GM18873 (cell line): Measurements from ENCODE around the gene NUAK2.

Source experiments
- ATAC-seq: cut with Tn5 transposase; IDR thresholded peaks from one replicate; pipeline ENCODE4 v1.9.1; 2021; ENCODE audit warnings: mild to moderate bottlenecking, moderate library complexity, moderate number of reproducible peaks; ENCODE audit not compliant: unreplicated experiment, low FRiP score

The NUAK2 gene

GRCh38 chr1:205348554-205349487 lies 27.3 kb upstream of the NUAK2 start:
- ATAC-seq, result no peak

- ATAC-seq, result no peak
These were observed 25.5 kb upstream of the NUAK2 start for GRCh38 chr1:205346956-205347574.

GRCh38 chr1:205345761-205346160 lies 24.2 kb upstream of the NUAK2 start:
- ATAC-seq, result no peak

DNA sequence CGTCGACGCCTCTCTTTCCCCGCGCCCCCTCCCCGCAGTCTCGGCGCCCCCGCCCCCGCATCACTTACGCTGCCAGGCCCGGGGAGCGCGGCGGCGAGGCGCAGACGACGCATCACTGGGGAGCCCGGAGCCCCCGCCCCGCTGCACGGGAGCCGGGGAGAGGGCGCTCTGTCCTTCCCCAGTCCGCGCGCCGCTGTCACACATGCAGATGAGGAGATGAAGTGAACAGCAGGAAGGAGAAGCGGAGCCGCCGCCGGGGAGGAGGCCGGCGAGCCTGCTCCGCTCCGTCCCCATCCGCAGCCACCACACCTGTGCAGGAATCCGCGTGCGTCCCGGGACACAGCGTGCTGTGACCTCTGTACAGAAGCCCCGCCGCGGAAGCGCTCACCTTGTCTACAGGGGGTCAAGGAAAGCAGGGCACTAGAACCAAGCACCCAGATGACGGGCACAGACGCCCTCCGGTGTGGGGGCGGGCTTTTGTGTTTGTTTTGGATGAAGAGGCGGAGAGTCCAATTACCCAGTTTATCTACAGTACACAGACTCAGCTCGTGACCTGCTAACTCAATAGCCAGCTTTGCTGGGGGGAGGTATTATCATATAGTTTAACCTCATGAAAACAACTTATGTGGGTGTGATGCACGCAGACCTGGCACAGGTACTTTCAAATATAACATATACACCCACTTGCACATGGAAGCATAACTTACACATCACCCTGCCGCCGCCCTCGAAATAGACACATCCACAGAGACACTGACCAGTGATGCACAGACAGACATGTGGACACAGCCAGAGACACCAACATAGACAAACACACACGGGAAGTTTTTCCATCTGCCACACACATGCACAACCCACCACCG lies 22.8 kb upstream of the NUAK2 start:
- no peak for ATAC-seq

GRCh38 chr1:205343431-205344065 lies 22.0 kb upstream of the NUAK2 start:
- ATAC-seq, result no peak

DNA sequence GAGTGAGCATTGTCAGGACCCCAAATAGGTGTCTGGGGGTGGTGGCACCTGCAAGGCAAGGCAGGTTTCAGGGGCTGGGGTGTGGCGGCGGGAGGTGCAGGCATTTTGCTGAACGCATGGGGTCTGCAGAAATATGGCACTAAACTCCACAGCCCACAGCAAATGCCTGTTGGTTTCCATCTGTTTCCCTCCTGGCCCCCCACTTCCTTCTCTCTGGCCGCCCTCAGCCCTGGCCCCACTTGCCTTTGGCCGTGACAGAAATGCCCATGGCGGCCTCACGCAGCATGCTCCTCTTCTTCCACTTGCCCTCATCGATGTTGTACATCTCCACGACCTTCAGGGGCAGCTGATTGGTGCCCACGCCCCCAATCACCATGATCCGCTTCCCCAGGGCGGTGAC lies 21.4 kb upstream of the NUAK2 start:
- no peak for ATAC-seq

- ATAC-seq, result no peak
These were observed 19.1 kb upstream of the NUAK2 start for GRCh38 chr1:205340676-205341075.

DNA sequence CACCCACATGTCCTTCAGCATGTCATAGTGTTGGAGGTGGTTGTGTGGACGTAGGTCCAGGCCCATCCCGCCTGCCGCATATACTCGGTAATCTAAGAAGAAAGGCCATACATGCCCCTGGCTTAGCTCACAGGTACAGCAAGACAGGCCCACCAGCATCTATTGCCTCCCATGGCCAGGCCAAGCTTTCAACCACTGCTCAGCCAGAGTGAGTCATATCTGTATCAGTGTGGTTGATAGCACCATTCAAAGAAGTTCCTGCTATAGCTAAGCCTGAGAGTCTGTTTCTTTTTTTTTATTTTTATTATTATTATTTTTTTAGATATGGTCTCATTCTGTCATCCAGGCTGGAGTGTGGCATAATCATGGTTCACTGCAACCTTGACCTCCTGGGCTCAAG lies 18.2 kb upstream of the NUAK2 start:
- ATAC-seq, result no peak

DNA sequence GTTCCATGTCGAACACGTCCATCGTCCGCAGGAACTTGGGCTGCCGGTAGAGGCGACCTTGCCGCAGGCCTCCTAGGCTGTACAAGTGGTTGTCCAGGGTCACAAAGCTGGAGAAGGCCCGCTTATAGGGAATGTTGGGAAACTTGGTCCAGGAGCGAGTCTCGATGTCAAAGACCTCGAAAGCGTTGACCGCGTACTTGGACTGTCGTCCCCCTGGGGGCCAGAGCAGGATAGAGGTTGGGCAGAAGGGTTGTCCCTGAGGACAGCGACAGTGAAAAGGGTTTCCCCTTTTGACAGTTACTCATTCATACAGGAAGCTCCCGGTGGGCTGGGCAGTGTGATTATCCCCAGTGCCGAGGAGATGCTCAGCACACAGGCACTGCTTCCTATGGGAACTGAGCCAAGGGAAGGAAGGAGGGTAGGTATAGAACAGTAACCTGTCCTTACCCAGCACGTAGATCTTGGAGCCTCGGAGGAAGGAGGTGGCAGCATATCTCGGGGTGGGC lies 17.7 kb upstream of the NUAK2 start:
- no peak for ATAC-seq

- ATAC-seq, result no peak
These were observed 16.5 kb upstream of the NUAK2 start for GRCh38 chr1:205338011-205338410.

DNA sequence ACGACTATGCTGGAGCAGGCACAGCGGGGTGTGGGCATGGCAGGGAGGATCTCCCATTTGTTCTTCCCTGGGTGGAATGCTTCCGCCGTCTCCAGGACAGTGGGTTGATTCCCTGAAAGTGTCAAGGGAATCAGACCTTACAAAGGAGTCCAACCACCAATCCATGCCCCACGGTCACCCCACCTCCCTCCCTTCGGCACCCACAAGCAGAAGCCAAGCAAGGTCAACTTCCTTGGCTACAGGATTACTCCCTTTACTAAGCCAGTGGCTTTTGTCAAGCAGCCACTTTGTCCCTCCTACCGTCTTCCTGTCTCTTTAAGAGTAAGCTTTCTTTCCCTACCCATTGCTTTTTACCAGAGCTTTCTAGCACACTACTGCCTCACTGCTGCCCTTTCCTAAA lies 15.9 kb upstream of the NUAK2 start:
- ATAC-seq, result no peak

DNA sequence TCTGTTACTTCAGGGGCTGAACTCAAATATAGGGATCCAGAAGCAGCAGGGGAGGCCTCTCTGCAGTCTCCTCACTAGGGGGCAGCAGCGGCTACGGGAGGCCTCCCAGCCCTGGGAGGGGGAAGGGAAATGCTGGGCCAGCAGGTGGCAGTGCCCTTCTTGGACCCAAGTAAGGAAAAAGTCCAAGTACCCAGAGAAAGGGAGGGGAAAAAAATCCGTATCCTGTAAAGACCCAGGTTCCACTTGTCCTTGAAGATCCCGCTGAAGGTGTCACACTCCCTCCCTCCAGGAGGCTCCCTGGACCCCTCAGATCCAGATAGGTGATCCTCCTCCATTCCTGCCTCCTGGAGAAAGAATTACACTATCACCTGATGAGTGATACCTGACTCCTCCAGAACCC lies 14.1 kb upstream of the NUAK2 start:
- ATAC-seq, result no peak

DNA sequence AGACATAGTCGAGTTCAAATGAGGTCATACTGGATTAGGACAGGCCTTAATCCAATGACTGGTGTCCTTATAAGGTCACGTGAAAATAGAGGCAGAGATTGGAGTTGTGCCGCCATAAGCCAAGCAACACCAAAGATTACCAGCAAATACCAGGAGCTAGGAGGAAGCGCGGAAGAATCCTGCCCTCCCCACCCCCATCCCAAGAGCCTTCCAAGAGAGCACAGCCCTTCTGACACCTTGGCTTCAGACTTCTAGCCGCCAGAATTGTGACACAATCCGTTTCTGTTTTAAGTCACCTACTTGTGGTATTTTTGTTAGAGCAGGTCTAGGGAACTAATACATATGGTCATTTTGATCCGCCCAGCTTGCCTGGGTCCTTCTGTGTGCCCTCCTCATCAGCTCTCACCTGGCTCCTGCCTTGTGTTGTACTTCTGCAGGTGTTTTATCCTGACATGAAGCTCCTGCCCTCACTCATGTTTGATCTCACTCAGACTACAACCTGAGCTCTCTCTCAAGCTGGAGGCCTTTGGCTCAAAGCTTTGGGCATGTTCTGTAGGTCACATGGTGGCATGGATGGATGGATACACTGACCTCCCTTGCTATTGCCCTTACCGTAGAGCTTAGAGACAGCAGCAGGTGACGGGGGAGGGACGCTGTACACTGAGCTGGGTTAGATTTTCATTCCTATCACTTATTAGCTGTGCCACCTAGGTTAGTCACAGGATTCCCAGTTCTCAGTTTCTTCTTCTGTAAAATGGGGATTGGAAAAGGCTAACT lies 10.7 kb upstream of the NUAK2 start:
- no peak for ATAC-seq

GRCh38 chr1:205330150-205330549 lies 8.6 kb upstream of the NUAK2 start:
- no peak for ATAC-seq

DNA sequence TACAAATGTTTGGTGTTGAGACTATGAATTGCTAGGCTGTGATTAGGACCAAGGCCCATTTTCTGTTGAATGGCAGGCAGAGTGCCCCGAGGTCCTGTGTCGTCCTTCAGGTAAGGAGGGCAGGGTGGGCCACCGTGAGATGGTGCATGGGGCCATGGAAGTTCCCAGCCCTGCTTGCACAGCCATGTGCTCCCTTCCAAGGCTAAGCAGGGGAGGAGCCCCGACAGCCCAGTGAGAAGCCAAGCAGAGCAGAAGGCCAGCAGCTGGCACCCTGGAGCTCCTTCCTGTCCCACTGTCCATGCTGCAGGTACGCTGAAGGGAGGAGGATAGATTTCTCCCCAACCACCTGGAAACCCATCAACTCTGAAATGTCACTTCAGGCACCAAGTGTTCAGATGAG lies 8.2 kb upstream of the NUAK2 start:
- no peak for ATAC-seq

GRCh38 chr1:205328476-205328875 lies 6.9 kb upstream of the NUAK2 start:
- ATAC-seq, result no peak

- no peak for ATAC-seq
These were observed 5.4 kb upstream of the NUAK2 start for GRCh38 chr1:205326812-205327466.

DNA sequence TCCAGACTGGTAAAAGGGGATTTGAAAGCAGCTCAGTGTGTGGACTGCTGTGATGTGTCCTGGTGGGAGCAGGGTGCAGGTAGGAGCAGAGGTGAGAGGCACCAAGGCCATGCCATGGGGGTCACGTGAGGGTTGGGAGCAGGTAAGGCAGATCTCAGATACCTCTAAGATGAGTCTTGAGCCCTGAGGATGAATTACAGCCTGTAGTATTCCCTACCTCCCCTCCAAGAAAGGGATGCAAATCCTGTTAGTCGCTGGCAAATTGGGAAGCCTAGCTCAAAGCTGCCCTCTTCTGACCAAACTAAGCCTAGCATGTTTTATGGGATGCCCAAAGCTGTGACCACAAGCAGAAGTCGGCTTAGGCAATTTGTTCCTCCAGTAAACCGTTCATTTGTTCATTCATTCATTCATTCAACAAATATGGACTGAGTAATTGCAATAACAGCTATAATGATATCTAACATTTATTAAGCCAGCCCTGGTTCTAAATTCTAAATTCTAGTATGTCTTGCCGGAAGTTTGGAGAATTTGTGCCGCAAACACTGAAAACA lies 3.9 kb upstream of the NUAK2 start:
- no peak for ATAC-seq

GRCh38 chr1:205324781-205325180 lies 3.2 kb upstream of the NUAK2 start:
- ATAC-seq, result no peak
